Stimulated activated CD8-positive, alpha-beta memory T cell treated with anti-CD3 and anti-CD28 coated beads, Interleukin-2, amount 100 ng/mL, for 1 hour (primary cell): Measurements from ENCODE around the gene ITGA5.
"Not testable (repeated sequence)": the region's sequence is repeated elsewhere in the genome, so short reads cannot be mapped to it uniquely, and the experiment has no call there.

Experiments
- DNase-seq, 2 donors: peaks; one replicate each; pipeline ENCODE4 v3.0.0-alpha.2; 2020; ENCODE audit warnings: low read depth in 2 of 2

The ITGA5 gene

DNA sequence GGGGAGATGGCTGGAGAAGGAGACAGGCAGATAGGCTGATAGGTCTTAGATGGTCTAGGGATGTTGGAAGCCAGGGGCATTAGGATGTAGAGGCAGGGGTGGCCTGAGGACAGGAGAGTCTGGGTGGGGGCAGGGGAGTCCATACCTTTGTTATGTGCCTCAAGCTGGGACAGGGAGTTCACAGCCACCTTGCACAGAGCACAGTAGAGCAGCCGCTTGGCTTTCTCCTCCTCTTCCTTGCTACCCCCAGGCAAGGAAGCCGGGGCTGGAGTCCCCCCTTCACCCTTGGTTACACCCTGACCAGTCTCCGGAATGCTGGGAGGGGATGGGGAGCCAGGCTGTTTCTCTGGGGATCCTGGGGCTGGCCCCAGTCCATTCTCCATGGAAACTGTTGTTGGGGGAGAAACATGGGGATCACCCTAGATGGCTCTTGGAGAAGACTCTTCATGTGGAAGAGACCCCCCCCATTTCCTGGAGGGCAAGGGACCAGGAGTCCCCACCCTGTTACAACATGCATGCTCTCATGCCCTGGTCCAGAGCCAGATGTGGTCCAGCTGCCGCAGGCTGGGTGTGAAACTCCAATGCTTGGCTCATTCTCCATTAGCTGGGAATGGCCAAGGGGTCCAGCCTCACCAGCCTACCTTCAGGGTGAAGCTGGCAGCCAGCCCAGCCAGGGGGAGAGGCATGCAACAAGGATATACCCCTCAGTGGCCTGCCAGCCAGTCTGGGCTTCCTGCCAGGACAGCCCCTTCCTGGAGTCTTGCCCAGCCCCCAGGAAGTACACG lies 47.5 kb downstream of the ITGA5 start:
- no peak for DNase-seq

DNA sequence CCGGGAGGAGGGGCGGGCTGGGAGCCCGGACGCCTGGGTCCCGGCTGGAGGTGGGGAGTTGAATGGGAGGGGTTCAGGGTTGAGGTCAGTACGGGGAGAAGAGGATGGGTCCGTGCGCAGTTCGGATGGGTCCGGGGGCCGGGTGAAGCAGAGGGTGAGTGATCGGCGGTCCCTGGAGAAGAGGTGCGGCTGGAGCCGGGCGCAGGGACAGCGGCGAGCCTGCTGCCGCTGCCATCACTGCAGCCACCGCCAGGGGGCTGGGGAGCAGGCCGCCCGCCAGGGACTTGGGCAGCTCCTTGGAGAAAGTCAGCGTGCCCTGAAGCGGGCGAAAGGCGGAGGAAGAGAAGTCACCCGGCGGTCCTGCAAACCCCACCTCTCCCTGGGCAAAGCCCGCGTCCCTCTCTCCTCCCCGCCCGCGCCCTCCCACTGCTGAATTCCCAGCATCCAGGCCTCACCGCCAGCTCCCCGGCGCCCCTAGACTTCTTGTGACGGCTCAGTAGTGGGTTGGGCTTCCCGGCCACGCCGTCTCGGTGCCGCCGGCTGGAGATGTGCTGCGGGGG lies 48.8 kb downstream of the ITGA5 start:
- DNase-seq: no peak

DNA sequence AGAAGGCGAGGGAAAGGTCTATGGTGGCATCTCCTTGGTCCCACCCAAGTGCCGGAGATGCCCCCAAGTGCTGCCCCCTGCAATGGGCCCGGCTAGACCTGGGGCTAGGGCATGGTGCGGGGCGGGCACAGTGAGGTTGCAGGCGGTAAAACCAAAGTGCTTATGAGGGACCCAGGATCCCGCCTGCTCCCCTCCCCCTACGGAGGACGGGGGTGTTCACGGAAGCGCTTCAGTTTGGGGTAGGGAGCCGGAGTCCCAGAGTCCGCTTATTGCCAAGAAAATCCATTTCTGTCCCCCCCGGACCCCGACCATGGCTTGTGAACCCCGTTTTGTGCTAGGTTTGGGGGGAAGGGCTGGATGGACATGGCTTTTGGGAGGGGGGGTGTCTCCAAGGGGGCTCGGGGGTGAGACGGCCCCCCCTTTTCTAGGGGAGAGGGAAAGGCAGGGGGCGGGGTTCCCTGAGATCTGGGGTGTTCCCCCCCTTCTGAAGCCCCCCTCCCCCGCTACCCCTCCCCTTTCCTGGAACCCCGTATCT lies 49.4 kb downstream of the ITGA5 start:
- DNase-seq: no peak

DNA sequence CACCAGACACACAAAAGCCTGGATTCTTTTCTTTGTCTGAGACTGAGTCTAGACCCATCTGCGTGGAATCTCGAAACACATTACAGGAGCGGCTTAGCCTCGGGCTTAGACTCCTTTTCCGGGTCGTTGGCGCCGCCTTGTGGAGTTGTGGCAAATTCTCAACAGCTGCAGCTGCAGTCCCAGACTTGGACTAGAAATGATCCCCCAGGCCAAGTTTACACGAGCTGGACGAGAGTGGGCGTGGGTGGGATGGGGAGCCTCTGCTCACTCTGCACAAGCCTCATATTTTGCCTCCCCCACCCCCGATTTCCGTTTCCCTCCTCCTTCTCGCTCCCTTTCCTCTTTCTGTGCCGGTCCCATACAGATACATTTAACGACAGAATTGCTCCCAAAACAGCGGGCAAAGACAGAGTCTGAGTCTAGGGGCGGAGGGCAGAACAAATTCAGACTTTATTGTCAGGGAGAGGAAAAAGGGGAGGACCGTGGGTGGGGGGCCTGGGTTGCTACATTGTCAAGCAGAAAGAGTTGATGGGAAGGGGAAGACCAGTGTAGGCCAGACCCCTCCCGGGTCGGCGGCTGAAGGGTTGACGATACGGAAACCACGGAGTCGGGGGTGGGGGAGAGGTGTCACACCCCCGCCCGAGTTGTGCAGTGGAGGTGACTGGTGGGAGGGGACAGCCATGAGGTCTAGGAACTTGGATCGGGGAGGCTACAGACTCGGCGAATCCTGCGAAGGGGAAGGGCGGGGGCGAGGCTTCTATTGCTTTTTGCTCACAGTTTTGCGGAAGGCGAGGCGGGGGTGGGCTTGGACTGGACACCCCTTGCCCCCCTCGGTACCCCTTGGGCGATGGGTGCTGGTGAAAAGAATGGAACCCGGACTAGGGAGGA lies 50.1 kb downstream of the ITGA5 start:
- DNase-seq: peak; percentile 80 to 85

DNA sequence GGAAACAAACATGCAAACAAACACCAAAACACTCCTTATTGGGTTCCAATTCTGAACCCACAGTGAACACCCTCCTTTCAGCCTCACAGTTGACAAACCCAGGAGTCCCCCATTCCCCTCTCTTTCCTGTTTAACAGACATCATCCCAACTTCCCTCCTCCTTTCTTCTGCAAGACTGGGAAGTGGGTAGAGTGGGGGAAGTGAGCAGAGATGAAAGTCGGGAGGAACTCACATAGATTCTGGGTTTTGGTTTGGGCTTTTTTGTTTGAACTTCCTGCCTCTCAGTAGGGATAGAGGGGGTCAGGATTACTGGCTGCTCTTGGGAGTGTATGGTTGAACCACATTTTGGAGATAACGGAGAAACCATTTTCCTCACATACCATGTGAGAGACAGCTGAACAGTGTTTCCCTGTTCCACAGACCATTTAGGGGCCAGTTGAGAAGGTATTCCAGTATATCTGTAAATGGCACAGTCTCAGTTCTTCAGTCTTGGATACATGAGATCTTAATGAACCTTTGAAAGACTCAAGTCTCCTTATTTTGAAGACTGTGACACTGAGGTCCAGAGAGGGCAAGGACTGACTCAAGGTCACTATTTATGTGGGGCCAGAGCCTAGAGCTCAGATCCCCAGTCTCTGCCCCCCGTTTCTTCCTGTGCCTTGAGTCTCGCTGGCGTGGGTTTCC lies 50.9 kb downstream of the ITGA5 start:
- DNase-seq: no peak

DNA sequence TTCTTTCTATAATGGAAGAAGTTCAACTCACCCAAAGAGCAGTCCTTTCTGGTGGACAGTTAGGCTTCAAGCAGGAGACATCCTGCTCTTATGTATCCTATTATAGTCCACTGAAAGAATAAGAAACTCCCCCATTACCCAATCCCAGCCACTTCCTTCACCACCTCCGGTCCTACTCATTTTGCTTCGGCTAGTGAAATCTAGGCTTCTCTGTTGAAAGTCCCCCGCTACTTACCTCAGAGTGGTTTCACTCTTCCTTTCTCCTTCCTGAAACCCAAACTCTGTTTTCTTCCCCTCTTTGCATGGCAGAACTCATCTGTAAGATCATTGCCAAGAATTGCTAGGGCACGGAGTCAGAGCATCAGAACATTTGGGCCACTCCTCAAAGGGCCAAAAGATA lies 54.7 kb downstream of the ITGA5 start, which contains the start of gene GPR84:
Gene GPR84 (minus strand): TSS at position 74 of the 400 bp plus-strand sequence. CDS start 635 bp downstream, outside the sequence.
- DNase-seq: no peak

DNA sequence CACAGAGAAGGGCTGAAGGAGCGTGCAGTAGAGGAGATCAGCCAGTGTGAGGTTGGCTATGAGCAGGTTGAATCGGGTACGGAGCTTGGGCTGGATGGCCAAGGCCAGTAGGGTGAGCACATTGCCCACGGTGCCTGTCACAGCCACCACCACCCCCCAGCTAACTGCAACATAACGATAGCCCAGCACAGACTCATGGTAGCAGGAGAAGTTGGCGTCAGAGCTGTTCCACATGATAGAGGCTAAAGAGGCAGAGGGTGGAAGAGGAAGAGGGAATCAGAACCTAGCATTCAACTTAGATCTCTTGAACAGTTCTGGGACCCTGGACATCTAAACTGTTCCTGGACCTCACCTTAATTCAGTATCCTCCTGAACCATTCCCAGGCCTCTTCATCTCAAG lies 55.4 kb downstream of the ITGA5 start:
- no peak for DNase-seq

DNA sequence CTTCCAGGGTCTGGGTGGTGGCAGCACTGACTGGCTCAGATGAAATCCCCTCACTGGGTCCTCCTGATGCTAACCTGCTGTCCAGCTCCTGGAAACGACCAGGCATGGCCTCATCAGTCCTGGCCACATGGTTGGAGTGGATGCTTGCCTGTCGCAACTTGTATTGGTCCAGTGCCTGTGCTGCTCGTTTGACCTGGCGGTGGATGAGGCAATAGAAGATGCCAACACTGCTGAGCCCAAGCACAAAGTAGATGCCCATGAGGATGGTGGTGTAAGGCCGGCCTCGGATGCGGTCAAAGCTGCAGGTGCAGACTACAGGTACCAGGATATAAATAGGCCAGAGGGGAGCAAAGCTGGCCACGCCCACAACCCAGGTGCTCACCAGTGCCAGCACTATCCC lies 56.0 kb downstream of the ITGA5 start:
- DNase-seq: no peak

DNA sequence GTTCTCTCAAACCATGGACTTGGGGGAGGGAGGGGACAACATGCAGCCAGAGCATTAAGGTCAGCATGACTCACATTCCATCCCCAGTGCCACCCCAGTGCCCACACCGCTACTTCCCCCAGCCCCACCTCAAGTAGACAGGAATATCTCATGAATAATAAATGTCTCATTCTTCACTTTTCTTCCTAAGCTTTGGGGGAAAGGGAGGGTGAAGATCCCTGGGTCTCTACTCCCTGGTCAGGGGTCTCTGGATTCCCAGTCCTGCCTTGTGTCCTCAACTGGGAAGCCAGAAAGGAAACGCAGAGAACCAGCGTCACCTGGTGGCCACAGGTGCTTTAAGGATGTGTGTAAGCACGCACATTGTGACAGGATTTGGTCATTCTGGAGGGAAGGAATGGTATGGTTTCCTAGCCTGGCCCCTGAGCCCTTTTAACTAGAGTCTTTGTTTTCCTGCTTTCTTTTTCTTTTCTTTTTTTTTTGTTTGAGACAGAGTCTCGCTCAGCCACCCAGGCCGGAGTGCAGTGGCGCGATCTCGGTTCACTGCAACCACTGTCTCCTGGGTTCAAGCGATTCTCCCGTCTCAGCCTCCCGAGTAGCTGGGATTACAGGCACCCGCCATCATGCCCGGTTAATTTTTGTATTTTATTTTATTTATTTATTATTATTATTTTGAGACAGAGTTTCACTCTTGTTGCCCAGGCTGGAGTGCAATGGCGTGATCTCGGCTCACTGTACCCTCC lies 58.2 kb downstream of the ITGA5 start:
- DNase-seq: no peak

DNA sequence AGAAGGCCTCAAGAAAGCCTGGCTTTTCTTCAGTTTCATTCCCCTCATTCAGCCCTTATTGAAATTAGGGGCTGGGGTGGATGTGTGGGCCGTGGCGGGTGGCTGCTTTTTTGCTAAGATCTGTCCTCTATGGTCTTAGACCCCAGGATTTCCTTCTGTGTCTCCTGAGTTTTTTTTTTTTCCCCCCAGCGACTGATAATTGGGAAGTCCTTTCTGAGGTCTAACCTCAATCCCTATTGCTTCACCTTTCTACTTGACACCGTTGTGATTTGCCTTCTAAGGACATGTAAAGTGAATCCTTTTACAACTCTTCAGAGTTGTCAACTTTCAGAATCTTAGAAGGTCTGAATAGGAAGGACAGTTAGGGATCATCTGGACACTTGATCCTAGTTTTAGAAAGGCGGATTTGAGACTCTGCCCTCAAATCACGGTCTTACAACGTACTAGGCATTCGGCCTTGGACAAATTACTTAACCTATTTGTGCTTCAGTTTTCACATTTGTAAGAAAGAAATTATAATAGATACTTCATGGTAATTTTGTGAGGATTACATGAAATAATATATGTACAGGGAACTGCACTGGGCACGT lies 59.2 kb downstream of the ITGA5 start:
- no peak for DNase-seq

DNA sequence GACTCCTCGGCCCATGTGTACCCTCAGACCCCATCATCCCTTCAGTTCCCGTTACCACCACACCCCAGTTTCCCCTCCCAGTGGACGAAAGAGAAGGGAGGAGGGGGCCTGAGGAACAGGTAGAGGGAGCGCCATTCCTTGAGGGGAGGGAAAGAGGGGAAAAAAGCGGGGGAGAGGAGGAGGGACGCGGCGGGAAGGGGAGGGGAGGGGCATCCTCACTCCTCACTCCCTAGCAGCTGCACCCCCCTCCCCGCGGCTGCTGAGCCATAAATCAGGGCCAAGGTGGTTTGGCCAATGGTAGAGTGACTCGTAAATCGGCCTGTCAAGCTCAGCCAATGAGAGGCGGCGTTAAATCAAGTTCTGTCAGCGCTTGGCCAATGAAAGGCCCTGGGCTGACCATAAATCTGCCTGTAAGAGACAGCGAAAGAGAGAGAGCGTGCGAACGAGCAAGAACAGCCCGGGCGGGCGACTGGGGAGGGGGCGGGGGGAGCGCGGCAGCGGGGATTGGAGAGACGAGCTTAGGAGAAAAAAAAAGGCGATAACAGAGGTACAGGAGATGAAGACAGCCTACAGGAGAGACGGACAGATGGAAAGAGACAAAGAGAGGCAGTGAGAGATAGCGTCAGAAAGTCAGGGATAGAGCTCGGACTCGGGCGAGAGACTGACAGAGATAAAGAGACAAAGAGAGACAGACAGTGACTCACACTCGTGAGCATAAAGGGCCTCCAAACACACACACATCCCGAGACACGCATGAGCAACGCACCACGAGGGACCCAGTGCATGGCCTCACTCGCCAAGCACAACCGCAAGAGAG lies 59.9 kb downstream of the ITGA5 start:
- DNase-seq: peak; percentile 79 to 85

DNA sequence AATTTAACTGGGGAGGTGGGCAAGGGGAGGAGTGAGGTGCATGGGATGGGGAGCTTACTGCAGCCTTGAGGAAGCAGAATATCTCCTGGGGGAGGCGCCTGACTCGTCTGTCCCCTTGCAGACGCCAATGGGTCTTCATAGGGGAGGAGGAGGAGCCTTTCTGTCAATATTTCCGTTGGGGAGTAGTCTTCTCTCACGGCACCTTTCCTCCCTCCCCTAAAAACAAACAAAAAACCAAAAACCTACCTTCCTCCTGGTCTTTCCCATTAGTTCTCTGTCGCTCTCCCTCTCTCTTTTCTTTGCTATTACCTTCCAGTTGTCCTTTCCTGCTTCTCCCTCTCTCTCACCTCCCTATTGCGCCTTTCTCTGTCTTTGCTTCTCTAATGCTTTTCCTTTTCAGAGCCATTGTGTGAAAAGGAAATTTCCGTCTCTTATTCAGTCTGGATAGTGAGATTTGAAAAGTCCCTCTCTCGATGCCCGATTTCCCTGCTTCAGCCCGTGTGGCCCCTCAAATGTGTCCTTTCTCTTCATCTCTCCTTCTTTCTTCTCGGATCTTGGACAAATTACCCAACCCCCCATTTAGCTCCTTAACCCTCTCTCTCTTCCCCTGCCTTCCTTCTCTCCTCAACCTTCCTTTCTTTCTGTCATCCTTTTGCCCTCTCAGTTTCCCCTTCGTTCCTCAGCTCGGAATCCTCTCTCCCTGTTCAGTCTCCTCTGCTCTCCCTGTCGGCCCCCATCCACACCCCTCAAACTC lies 60.7 kb downstream of the ITGA5 start:
- no peak for DNase-seq

DNA sequence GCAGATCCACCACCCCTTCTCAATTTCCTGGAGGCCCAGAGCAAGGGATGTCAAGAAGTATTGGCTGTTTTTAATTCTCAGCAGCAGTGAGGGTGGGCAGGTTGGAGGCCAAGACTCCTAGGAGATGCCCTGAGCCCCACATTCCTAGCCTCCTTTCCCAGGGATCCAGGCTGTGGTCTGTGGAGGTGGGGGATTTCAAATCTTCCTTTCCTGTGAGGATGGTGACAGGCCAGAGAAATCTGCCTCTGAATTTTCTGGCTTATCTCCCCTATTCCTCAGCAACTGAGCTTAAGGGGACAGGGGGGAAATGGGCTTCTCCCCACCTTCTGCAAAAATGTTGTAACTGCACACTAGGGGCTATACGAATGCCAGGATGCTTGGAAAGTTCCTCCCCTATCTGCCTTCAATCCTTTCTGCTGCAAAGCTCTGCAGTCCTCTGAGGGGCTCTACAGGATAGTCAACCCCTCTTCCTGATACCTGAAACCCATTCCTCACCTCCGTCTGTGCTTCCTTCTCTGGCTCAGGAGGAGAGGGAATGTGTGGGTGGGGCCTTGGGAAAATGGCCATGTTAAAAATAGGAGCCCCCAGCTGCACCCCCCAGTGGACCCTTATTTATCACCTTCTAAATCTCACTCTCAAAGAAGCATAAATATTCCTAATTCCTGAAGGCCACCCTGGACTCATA lies 61.4 kb downstream of the ITGA5 start:
- no peak for DNase-seq

DNA sequence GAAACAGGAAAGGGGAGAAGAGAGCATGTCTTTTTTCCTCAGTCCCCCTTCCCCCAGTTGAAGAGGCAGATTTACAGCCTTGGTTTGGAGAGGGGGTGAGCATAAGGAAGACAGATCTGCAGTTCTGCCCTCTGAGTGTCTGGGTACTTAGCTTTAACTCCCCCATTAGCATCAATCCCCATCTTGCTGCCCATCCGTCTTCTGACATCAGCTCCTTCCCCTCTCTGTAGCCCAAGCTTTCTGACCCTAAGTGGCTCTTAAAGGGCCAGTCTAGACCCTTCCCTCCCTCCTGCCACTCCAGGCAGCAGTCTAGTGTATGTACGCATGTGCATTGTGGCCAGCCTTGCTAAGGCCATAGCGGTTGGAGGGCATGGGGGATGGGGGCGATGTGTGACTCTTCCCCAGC lies 62.1 kb downstream of the ITGA5 start:
- DNase-seq: no peak

DNA sequence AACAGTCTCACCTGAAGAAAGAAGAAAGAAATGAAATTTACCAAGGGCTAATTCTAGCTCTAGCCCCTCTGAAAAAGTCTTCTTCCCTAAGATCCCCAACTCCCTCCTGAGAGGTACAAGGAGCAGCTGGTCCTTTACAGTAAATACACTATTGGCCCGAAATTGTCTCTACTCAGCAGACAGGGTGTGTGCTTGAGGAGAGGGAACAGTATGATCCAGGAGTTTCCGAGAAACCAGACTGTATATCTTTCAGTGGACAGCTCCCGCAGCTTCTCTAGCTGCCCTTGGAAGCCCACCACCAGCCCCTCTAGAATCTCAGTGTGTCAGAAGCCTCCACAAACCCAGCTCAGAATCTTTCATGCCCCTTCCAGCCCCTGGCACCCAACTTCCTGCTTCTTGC lies 62.8 kb downstream of the ITGA5 start:
- no peak for DNase-seq

DNA sequence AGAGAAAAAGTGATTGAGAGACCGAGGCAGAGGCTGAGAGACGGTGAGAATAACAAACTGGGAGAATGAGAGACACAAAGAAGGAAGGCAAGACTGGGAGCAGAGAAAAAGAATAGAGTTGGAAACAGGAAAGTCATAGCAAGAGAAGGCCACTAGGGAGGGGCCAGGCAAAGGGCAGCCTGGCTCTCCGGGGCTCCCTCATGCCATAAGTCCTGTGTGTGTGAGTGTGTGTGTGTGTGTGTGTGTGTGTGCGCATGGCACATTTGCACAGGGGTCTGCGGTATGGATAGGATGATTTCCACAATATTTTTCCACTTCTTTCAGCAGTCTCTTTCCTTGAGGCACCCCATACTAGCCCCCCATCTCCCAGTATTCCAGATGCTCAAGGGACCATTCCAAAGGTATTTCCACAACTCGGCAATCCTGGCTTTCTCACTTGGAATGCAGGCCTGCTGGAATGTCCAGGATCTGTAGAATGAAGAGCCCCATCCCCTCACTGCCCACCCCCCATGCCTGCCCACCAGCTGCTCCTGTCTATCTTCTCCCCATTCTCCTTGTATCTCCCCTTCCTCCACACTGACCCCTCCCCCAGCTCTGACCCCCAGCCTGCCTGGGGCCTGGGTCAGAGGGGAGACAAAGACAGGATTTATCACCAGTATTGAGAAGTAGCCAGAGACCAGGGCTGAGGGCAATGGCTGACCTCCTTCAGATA lies 63.8 kb downstream of the ITGA5 start:
- no peak for DNase-seq

DNA sequence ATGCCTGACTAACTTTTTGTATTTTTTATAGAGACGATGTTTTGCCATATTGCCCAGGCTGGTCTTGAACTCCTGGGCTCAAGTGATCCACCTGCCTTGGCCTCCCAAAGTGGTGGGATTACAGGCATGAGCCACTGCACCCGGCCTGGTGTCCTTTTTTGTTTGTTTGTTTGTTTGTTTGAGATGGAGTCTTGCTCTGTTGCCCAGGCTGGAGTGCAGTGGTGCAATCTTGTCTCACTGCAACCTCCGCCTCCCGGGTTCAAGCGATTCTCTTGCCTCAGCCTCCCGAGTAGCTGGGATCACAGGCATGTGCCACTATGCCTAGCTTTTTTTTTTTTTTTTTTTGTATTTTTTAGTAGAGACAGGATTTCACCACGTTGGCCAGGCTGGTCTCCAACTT lies 64.8 kb downstream of the ITGA5 start:
- not testable (repeated sequence) for DNase-seq
